Measurements from ENCODE around the gene C8G.

C8G gene

DNA sequence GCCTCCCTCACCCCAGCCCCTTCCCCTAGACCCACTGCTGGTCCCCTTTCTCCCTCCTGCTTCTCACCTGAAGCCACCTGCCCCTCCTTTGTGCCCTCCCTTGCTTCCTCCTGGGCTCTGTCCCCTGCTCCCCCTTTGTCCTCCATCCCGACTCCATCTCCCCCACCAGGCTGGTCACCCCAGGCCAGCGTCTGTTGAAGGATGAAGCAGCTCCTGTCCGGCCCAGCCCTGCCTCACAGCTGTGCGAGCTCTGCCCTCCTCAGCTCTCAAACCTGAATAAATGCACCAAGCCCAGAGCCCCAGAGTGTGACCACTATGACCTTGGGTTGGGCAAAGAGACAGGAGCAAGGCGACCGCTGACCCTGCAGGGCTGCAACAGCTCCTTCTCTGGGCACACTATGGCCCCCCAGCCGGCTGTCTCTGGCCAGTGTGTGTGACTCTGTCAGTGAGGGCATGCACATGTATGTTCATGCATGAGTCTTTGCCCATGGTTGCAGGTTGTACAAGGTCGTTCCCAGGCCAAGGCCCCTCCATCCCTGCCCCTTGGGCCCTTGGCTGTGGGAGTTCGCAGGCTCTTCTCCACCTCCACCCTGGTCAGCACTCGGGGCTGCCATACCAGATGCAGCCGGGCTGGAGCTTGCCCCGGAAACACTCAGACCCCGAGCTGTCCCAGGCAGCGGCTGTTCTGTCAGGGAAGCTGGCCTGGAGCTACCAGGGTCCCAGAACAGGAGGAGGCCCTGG lies 10.3 kb downstream of the C8G start:
- no peak for DNase-seq

DNA sequence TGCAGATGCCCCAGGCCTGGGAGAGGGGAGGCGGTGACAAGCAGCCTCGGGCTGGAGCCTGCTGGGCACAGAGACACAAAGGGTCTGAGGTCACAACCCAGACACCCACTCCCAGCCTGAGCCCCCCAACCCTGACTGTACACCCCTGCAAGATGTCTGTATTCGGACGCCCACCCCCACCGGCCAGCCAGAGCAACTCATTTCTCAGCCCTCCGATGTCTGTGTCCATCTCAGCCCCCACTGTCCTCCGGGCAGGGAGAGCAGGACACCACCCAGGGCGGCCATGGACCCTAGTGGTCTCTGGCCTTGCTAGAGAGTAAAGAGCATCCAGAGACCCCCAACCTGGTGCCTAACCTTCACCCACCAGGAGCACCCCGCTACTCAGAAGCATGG lies 10.9 kb downstream of the C8G start:
- no peak for DNase-seq

DNA sequence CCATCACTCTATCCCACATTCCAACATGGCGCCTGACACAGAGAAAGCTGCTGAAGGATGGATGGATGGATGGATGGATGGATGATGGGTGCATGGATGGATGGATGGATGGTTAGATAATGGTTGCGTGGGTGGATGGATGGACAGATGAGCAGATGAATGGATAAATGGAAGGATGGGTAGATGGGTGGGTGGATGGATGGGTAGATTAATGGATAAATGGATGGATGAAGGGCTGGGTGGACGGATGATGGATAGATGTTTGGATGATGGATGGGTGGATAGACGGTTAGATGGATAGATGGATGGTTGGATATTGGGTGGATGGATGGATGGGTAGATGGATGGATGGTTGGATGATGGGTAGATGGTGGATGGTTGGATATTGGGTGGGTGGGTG lies 11.6 kb downstream of the C8G start:
- DNase-seq: no peak

DNA sequence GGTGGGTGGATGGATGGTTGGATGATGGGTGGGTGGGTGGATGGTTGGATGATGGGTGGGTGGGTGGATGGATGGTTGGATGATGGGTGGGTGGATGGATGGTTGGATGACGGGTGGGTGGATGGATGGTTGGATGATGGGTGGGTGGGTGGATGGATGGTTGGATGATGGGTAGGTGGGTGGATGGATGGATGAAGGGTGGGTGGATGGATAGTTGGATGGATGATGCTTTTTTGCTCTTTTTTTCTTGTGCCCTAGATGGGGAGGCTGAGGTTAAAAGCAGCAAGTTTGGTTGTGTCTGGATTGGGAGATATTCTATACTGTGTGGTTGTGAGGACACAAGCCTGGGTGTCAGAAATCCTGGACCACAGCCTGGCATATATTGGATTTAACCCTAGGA lies 12.4 kb downstream of the C8G start:
- no peak for DNase-seq

DNA sequence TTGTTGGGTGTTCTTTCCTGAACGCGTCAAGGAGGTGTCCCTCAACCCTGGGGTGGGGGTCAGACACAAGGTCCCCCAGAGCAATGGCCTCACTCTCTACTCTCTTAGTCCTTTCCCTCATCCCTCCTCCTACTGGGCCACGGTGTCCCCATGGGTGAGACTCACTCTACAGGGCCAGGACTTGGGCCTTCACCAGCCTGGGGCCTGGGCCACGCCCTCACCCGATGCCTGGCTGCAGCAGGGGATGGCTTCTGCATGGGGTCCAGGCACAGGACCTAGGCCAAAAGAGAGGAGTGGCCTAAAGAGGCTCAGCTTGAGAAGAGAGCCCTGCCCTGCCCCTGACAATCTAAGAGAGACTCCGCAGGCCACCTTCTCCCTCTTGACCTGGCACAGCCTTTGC lies 12.9 kb downstream of the C8G start:
- DNase-seq: no peak

DNA sequence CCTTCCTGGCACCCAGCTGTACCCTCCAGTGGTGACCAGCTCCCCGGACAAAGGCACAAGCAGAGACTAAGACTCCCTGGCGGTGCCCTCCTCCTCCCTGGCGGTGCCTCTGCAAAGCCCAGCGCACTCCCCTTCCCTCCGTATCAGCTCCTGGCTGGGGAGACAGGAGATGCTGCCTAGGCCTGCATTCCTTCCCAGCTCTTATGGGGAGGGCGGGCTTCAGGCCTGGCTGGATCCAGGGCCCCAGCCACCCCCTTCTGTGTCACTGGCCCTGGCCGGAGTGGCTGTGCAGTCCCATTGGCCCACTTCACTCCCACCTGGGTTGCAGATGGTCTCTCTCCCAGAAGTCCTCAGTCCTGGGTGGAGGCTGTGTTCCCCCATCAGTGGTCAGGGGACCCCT lies 13.4 kb downstream of the C8G start:
- DNase-seq: no peak

DNA sequence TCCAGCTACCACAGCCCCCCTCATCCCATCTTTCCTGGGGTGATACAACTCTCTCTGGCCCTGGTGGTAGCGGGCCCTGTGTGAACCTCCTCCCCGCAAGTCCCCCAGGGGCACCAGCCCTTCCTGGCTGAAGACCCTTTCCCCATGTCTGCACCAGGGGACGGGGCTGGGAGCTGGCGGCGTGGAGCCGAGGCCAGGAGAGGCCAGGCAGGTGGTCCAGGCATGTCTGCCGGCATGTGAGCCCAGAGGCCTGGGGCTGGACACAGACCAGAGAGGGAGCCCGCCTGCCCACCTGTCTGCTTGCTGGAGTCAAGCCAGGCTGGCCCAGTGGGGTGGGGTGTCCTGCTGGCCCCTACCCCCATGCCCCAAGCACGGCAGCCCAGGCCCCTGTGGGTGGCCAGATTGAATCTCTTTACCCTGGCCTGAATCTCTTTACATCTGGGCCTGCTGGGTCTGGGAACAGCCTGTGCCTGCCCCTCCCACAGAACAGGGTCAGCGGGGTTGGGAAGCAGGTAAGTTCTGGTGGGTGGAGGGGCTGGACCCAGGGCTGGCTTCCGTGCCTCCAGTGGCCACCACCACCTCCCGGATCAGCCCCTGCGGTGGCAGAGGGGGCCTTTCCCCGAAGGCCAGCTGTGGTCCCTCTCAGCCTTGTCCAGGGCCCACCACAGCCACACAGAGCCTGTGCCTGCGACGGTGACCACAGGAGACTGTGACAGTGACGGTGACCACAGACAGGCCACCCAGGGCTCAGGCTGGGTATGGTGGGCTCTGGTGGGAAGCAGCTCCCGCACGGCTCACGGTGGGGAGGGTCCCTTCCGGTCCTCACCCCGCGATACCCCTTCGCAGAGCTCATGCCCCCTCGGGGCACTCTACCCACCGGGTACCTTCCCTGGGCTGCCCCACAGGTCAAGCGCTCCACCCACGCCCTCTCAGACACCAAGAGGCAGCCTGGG lies 14.1 kb downstream of the C8G start:
- no peak for DNase-seq

DNA sequence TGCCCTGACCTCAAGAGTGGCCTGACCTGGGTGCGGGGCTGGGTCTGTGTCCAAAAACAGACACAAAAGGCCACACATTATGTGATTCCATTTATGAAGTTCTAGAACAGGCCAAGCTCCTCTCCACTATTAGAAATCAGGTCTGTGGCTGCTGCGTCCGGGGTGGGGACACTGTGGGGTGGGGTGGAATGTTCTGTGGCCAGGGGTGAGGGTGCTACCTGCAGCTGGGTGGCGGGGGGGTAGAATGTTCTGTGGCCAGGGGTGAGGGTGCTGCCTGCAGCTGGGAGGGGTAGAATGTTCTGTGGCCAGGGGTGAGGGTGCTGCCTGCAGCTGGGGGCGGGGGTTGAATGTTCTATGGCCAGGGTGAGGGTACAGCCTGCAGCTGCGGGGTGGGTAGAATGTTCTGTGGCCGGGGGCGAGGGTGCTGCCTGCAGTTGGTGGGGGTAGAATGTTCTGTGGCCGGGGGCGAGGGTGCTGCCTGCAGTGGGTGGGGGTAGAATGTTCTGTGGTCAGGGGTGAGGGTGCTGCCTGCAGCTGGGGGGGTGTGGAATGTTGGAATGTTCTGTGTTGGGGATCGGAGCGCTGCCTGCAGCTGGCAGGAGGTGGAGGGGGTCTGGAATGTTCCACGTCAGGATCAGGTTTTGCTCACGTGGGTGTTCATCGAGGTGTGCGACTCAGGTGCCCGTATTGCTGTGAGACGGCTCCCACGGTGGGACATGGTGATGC lies 15.3 kb downstream of the C8G start:
- DNase-seq: no peak

DNA sequence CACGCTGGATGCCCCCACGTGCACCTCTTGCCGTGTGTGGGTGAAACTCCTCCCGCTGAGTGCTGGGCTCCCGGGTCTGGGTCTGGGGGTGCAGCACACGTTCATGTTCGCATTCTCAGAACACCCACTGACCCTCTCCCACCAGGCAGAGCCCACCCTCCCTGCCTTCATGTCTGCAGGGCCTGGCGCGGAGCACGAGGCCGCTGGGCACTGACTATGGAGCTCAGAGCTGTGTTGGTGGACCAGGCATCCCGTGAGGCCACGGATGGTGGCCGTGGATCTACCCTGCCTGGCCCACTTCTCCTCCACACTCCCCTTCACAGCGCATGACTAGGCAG lies 15.9 kb downstream of the C8G start:
- DNase-seq: no peak

DNA sequence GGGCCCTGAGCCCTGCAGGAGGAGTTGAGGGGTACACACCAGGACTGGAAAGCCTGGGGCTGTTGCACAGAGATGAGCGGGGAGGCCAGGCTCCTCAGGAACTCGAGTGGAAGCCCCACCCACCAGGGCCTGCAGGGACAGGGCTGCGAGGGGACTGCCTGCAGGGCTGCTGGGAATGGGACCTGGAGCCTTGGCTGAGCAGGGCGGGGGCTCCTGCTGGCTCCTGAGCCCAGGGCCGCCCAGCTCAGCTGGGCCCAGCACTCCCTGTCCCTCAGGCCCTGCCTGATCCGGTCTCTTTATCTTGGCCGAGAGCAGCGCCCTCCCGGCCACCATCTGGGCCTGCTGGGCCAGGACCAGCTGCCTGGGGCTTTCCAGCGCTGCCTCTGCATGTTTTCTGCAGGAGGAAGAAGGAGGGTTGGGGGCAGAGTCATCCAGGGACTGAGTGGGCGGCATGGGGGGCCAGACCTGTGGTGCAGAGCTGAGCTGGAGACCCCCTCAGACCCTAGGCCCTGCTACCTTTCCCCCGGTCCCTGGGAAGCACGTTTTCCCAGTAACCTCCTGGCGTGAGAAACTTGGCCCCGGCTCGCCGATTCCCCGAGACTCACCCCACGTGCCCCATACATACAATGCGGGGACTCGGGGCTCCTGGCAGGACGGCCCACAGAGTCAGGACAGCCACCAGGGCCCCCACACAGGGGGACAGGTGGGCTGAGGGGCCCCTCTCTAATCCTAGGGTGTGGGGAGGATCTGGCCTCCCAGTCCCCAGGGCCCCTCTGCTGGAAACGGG lies 16.4 kb downstream of the C8G start:
- DNase-seq: no peak

DNA sequence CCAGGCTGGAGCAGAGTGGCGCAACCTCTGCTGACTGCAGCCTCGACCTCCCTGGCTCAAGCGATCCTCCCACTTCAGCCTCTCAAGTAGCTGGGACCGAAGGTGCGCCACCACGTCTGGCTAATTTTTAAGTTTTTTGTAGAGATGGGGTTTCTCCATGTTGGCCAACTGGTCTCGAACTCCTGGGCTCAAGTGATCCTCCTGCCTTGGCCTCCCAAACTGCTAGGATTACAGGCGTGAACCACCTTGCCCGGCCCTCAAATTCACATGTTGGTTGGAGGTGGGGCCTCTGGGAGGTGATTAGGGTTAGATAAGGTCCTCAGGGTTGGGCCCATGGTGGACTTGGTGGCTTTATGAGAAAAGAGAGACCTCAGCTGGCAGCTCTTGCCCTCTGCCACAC lies 17.1 kb downstream of the C8G start:
- no peak for DNase-seq

DNA sequence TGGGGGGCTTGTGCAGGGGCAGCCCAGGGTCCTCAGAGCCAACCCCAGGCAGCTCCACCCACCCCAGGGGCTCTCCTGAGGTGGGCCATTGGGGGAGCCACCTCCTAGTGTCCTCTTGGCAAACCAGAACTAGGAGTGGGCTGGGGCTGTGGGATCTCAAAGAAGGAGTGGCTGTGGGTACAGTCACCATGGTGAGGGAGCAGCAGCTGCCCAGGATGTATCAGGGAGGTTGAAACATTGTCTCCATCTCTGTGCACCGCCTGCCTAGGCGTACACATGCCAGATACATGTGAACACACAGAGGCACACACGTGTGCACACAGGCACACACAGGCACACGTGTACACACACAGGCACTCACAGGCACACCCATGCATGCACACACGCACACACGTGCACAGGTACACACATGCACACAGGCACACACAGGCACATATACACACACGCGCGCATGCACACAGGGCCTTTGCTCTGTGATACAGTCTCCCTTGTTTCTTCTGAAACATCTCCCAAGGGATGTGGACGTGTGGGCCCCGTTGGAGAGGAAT lies 17.7 kb downstream of the C8G start:
- no peak for DNase-seq

DNA sequence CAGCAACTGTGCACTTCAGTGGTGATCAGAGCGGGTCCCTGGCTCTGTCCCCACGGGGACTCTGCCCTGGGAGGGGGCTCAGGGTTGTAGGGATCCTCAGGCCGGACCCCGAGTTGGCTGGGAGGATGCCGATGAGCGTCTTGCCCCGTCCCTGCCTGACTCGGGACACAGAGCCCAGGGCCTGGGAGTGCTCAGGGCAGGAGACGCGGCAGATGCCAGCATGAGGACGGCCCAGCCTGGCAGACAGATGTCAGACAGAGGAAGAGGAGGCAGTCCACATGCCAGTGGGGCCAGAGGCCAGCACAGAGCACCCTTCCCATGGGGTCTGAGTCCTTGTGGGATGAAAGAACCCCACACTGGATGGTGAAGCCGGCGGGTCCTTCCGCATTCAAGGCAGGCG lies 18.3 kb downstream of the C8G start:
- no peak for DNase-seq

DNA sequence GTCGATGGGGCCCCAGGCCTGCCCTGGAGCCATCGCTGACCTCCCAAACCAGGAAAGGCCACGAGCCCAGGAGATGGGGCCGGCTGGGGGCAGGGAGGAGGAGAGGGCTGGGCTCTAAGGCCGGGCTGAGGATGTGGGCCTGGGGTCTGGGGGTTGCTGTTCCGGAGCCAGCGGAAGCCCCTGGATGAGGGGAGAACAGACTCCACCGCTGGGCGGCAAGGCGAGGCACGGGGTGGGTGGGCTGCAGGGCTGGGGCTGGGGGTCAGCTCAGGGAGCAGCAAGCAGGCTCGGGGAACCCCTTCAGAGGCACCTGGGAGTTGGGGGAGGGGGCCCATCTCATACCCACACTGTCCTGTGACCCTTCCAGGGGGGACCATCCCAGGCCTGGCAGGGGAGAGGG lies 18.7 kb downstream of the C8G start:
- no peak for DNase-seq

DNA sequence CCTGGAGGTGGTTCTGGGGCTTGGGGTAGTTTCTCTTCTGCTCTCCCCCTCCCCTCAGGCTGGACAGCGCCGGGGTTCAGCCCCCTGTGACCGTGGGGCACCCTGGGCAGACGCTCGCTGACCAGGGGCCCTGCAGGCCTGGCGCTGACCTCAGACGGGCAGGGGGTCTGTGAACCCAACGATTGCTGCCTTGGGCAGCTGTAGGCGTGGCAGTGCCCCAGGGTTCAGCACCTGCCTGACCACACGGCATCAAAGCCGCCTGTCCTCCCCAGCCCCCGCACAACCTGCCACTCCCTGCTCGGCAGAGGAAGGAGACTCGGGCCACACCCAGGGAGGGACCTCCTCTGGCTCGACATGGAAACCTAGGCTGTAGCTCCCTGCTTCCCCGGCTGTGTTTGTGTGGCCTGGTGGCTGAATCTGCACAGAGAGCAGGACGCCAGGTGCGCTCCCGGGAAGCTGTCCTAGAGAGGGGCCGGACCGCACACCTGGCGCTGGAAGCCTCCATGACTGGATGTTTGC lies 19.2 kb downstream of the C8G start:
- DNase-seq: no peak

DNA sequence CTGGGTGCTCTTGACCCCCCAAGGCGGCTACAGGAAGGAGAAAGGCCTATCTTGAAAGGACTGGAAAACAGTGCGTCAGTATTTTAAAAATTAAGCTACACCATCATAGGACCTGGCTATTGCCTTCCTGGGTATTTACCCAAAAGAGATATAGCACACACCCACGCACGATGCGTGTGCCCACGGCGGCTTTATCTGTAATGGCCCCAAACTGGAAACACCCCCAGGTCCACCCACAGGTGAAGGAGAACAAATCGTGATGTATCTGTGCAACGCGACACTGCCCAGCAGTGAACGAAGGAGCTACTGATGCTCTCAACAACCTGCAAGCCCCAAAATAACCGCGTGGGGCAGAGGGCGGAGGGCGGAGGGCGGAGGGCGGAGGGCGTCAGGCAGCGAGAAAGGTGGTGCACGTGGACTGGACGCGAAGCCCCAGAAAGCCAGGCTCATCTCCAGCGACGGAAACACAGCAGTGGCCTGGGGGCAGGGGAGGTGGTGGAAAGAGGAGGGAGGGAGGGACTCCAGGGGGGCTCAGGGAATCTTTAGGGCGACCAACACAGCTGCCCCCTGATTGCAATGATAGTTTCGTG lies 19.9 kb downstream of the C8G start:
- no peak for DNase-seq

DNA sequence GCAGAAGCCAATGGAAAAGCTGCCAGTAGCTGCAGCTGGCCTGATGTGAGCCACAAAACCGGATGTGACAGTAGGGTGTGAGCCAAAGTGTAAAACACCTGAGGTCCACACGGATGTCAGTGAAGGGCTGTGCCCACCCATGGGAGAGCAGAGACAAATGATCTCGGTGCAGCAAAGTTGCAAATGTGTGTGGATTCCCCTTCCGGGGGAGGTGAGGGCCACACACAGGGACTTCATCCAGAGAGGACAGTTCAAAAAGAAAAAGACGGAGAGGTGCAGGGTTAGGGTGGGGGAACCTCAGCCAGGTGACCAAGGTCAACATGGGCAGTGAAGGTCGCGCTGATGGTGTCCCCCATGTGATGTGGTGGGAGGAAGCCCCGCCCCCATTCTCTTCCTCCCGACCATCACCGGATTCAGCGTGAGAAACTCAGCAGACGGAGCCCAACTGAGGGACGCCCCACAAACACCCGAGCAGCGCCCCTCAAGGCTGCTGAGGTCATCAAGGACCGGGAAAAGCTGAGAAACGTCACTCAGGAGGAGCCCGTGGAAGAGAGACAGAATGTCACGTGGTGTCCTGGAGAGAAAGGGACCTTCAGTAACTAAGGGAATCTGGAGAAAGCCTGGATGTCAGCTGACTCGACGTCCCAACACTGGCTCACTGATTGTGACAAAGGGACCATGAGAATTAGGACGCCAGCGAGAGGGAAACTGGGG lies 20.9 kb downstream of the C8G start:
- peak; percentile 52 for DNase-seq

DNA sequence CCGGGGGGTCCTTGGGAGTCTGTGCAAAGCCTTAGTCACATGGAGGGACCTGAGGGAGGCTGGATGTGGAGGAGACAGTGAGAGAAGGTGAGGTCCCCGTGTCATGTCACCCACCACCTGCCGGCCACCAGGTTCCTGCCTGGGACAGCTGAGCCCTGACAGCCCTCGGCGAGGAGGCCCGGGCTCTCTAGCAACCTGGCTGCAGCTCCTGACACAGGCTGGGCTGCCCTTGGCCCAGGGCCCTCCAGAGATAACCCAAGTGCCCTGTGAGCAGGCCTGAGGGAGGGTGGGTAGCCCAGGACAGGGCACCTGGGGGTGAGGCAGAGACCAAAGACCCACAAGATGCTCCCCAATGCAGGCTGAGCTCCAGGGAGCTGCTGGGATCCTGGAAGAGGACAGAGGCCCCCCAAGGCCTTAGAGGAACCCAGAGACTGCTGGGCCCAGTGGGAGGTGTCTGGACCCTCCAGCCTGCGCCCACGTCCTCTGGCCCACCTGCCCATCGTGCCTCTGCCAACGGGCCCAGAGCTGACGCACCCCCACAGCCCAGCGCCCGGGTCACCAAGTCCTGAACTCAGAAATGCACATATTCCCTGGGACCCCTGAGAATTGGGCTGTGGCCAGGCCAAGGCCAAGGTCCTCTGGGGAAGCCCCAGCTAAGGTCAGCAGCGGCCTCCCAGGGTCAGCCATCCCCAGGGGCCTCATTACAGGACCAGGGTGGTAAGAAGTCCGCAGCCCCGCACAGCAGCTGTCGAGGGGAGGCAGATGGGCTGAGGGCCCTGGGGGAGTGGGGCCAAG lies 23.5 kb downstream of the C8G start:
- DNase-seq: no peak

DNA sequence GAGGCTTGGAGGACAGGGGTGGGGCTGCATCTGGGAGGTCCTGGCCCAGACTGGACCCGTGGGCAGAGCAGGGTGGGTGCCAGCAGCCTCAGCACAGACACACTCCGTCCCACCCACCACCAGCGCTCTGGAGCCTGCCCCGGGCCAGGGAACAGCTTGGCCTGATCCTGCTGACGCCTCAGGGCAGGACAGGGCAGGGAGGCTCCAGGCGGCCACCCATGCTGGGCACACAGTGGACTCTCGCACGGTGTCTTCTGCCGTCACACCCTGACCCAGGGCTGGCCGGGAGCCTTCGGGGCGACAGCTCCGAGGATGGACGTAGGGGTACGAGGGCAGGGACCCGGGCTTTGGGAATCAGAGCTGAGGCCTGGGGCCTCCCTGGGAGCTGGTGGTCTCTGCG lies 24.1 kb downstream of the C8G start:
- DNase-seq: no peak

DNA sequence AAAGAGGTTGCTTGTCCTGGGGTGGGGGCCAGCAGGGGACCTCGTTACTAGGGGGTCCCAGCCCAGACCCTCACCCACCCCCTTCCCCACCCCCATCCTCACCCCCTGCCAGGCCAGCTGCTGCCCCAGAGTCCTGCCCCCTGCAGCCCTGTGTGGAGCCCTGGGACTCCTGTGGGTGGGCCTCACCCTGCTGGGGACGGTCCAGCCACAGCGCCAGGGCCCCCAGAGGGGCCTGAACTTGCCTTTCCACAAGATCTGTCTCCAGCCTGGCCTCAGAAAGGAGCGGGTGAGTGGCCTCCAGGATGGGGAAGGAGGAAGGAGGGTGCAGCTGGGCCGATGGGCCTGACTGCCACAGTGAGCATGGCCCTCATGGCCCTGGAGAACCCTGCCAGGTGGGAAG lies 24.7 kb downstream of the C8G start:
- DNase-seq: no peak

DNA sequence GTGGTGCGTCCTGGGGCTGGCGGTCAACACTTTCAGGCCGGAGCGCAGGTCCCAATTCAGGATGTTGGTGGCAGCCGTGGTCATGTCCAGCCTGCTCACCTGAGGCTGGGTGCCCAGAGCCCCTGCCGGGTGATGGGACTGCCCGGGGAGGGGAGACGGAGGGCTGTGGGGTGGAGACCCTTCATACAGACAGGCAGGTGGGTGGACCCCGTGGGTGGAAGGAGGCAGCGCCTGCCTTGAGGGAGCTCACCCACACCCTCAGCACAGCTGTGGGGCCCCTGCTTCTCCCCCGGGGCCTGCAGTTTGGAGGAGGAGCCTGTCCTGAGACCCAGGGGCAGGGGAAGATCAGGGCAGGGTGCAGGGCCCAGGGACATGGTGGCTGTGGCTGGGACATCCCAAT lies 25.3 kb downstream of the C8G start:
- DNase-seq: no peak
